Activated CD8-positive, alpha-beta T cell treated with anti-CD3 and anti-CD28 coated beads for 36 hours (primary cell): Measurements from ENCODE around the gene TEAD3. TPM values are rescaled to one million over a fixed set of nuclear protein-coding genes. Genes with fewer than 3 reads are reported as not detected.
"Not testable (repeated sequence)": the region's sequence is repeated elsewhere in the genome, so short reads cannot be mapped to it uniquely, and the experiment has no call there.

Experiments
- ATAC-seq: fragments of 200-7000 bp; cut with Tn5 transposase; one replicate; pipeline ENCODE4 v1.10.0; 2021; ENCODE audit warnings: mild to moderate bottlenecking, moderate library complexity
- CTCF ChIA-PET: fragments of 350-600 bp; sonication (Branson Sonifier 250); formaldehyde crosslinking; loops from one replicate; lab custom pipeline; 2021; ENCODE audit warnings: antibody characterized with exemption; lab: Charles Lee
- POLR2A ChIA-PET: fragments of 350-600 bp; sonication (Branson Sonifier 250); formaldehyde crosslinking; loops from one replicate; lab custom pipeline; 2021; ENCODE audit warnings: antibody characterized with exemption; lab: Charles Lee
- DNase-seq: peaks from one replicate; pipeline ENCODE4 v3.0.0-alpha.2; 2020
- H3K27ac Mint-ChIP-seq: one replicate; pipeline ENCODE4 v1.8.0; 2021; ENCODE audit warnings: mild to moderate bottlenecking, mixed read lengths
- H3K27me3 Mint-ChIP-seq: one replicate; pipeline ENCODE4 v1.8.0; 2021; ENCODE audit warnings: mixed read lengths
- H3K36me3 Mint-ChIP-seq: one replicate; pipeline ENCODE4 v1.8.0; 2021; ENCODE audit warnings: low read depth, mixed read lengths
- H3K4me1 Mint-ChIP-seq: one replicate; pipeline ENCODE4 v1.8.0; 2021; ENCODE audit warnings: low read depth, mixed read lengths
- H3K4me3 Mint-ChIP-seq: one replicate; pipeline ENCODE4 v1.8.0; 2021; ENCODE audit warnings: mild to moderate bottlenecking, moderate library complexity, mixed read lengths
- H3K9me3 Mint-ChIP-seq: one replicate; pipeline ENCODE4 v1.8.0; 2021; ENCODE audit warnings: mixed read lengths
- CTCF ChIP-seq: fragments of 200-600 bp; IDR thresholded peaks from one replicate; pipeline ENCODE4 v1.8.0; 2022; ENCODE audit warnings: antibody characterized with exemption, mild to moderate bottlenecking
- intact Hi-C: fragments of 100-400 bp; cut with micrococcal nuclease; formaldehyde crosslinking; loops from one replicate; pipeline ENCODE4 v1.10.0; 2022
- total RNA-seq, 2 experiments: library from RNA; stranded (reverse); gene quantifications; one replicate each; pipeline ENCODE4 v1.2.3, GENCODE V29; 2021

The TEAD3 gene
- total RNA-seq, 2 experiments from 2014 or later: 0.68 to 0.81 TPM

- DNase-seq (no peak), ATAC-seq (no peak)
- peaks cover 9% of the 10 kb centered on the region for H3K4me1 Mint-ChIP-seq
- H3K27me3 Mint-ChIP-seq: no peaks in the 10 kb centered on the region
- POLR2A ChIA-PET: no interaction called here
- no peak for TF ChIP-seq CTCF
- H3K4me3 Mint-ChIP-seq: no peak overlapping the region
- H3K27ac Mint-ChIP-seq: no peak overlapping the region
- H3K36me3 Mint-ChIP-seq: no peaks in the 10 kb centered on the region
- CTCF ChIA-PET: interaction anchor here (5.1 to 6.7 kb wide), 2 partner anchors 33 to 218 kb away, joined by 67 to 91 read pairs; partner anchors contain the start of gene ARMC12
- no peaks in the 10 kb centered on the region for H3K9me3 Mint-ChIP-seq
- intact Hi-C loops: no loop called here
Observed at GRCh38 chr6:35519313-35520015, 22.6 kb upstream of the TEAD3 start.

- no peaks in the 10 kb centered on the region for H3K36me3 Mint-ChIP-seq
- H3K4me1 Mint-ChIP-seq: peaks cover 9% of the 10 kb centered on the region
- DNase-seq (no peak), ATAC-seq (no peak)
- no peaks in the 10 kb centered on the region for H3K27me3 Mint-ChIP-seq
- H3K4me3 Mint-ChIP-seq: no peak overlapping the region
- TF ChIP-seq CTCF: no peak
- no peaks in the 10 kb centered on the region for H3K9me3 Mint-ChIP-seq
- intact Hi-C loops: no loop called here
- ChIA-PET POLR2A (no interaction called here), CTCF (interaction anchor here (6.7 kb wide), 1 partner anchor 34 kb away, joined by 91 read pairs; no protein-coding TSS in a partner anchor)
- H3K27ac Mint-ChIP-seq: no peak overlapping the region
Observed at GRCh38 chr6:35518566-35519312, 21.9 kb upstream of the TEAD3 start.

GRCh38 chr6:35517978-35518377, 21.1 kb upstream of the TEAD3 start:
- intact Hi-C loops, H3K27ac Mint-ChIP-seq: not testable (repeated sequence)
- CTCF ChIA-PET: interaction anchor here (6.7 kb wide), 1 partner anchor 34 kb away, joined by 91 read pairs; no protein-coding TSS in a partner anchor

GRCh38 chr6:35516712-35517111, 19.8 kb upstream of the TEAD3 start:
- no peaks in the 10 kb centered on the region for H3K9me3 Mint-ChIP-seq
- no peaks in the 10 kb centered on the region for H3K4me1 Mint-ChIP-seq
- intact Hi-C loops: no loop called here
- ChIA-PET CTCF (interaction anchor here (0.8 to 2.4 kb wide), 3 partner anchors 36 to 221 kb away, joined by 3 to 8 read pairs (median 8); partner anchors contain the start of gene ARMC12), POLR2A (interaction anchor here (0.6 to 0.8 kb wide), 2 partner anchors 27 to 210 kb away, joined by 3 read pairs; no protein-coding TSS in a partner anchor)
- no peaks in the 10 kb centered on the region for H3K36me3 Mint-ChIP-seq
- ATAC-seq (no peak), DNase-seq (no peak)
- TF ChIP-seq CTCF: no peak
- H3K4me3 Mint-ChIP-seq: no peak overlapping the region
- no peak overlapping the region for H3K27ac Mint-ChIP-seq
- no peaks in the 10 kb centered on the region for H3K27me3 Mint-ChIP-seq

More at GRCh38 chr6:35517978-35518377, 21.1 kb upstream of the TEAD3 start:
- POLR2A ChIA-PET, H3K27me3 Mint-ChIP-seq, H3K9me3 Mint-ChIP-seq, H3K36me3 Mint-ChIP-seq, ATAC-seq, H3K4me1 Mint-ChIP-seq, DNase-seq, H3K4me3 Mint-ChIP-seq: not testable (repeated sequence)

GRCh38 chr6:35515939-35516338, 19.1 kb upstream of the TEAD3 start:
- POLR2A ChIA-PET: interaction anchor here (0.8 kb wide), 1 partner anchor 211 kb away, joined by 3 read pairs; no protein-coding TSS in a partner anchor
- DNase-seq, H3K27ac Mint-ChIP-seq, H3K9me3 Mint-ChIP-seq, H3K4me1 Mint-ChIP-seq, H3K27me3 Mint-ChIP-seq, H3K36me3 Mint-ChIP-seq, ATAC-seq, intact Hi-C loops, H3K4me3 Mint-ChIP-seq: not testable (repeated sequence)
- CTCF ChIA-PET: interaction anchor here (2.4 kb wide), 1 partner anchor 221 kb away, joined by 8 read pairs; the partner anchor contains the start of gene ARMC12
